Colonic mucosa (tissue), 4 donors: Measurements from ENCODE around the gene ROBO1. TPM values are rescaled to one million over a fixed set of nuclear protein-coding genes. Genes with fewer than 3 reads are reported as not detected.

Source experiments
- DNase-seq: peaks from one replicate; pipeline ENCODE4 v3.0.0-alpha.2; 2020
- H3K27ac ChIP-seq: fragments of 200-600 bp; one replicate; pipeline ENCODE4 v1.8.0; 2021
- H3K27me3 ChIP-seq: fragments of 200-600 bp; one replicate; pipeline ENCODE4 v1.8.0; 2021
- H3K36me3 ChIP-seq: fragments of 200-600 bp; one replicate; pipeline ENCODE4 v1.8.0; 2021
- H3K4me1 ChIP-seq: fragments of 200-600 bp; one replicate; pipeline ENCODE4 v1.8.0; 2021; ENCODE audit warnings: mild to moderate bottlenecking
- H3K4me3 ChIP-seq: fragments of 200-600 bp; one replicate; pipeline ENCODE4 v1.8.0; 2021
- H3K9ac ChIP-seq, 2 donors: one replicate each; pipeline ENCODE4 v1.7.0; 2013; ENCODE audit warnings: control low read depth in 2 of 2, low read depth in 2 of 2, low read length in 2 of 2
- H3K9me3 ChIP-seq: fragments of 200-600 bp; one replicate; pipeline ENCODE4 v1.8.0; 2021
- CTCF ChIP-seq: fragments of 200-600 bp; IDR thresholded peaks from one replicate; pipeline ENCODE4 v1.8.0; 2022; ENCODE audit warnings: antibody characterized with exemption, mild to moderate bottlenecking
- intact Hi-C: fragments of 100-400 bp; cut with DNase I; formaldehyde crosslinking; loops from one replicate; pipeline ENCODE4 v1.14.1; 2022
- total RNA-seq, 2 donors: library from RNA; stranded (reverse); fragmentation: NEBNext Ultra II Directional in 1 of 2; extraction: Animal tissue kit (Norgen Biotek cat#: 25700) in 1 of 2; gene quantifications; one replicate each; pipeline ENCODE4 v1.2.1, GENCODE V29; 2021
- donor health status: healthy.
- donor health status: DM: no; HTN: no; CAD: no.
- donor health status: DM: no; HTN: no; CAD: no.

ROBO1 gene
- total RNA-seq, 2 donors from 2014 or later, result 8.1 to 9.4 TPM

- intact Hi-C loops, result no loop called here
- no peak for TF ChIP-seq CTCF
- Histone ChIP-seq H3K9ac (no peak overlapping the region), H3K4me3 (no peak overlapping the region), H3K27ac (no peak overlapping the region), H3K27me3 (no peaks in the 10 kb centered on the region), H3K36me3 (no peaks in the 10 kb centered on the region), H3K9me3 (no peaks in the 10 kb centered on the region), H3K4me1 (no peaks in the 10 kb centered on the region)
- DNase-seq, result no peak
These were observed 352.4 kb downstream of the ROBO1 start for GRCh38 chr3:79415356-79415755.

DNA sequence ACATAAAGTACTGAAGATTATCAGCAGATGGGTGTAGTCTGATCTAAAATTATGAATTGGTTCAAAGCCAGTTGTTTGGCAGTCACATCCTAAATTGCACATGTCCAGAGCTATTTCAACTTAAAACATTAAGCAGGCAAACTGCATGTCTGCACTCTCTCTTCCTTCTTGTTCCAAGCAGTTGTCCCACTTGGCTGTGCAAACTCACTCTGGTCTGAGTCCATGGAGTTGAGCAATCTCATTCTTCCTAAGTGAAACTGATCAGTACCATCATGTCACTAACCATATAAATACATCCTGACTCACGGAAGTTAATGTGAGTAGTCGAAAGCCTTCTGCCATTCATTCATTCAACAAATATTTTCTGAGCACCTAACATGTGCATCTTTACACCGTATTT lies 353.0 kb downstream of the ROBO1 start:
- no peaks in the 10 kb centered on the region for H3K4me1 ChIP-seq
- no peak for TF ChIP-seq CTCF
- intact Hi-C loops, result no loop called here
- no peak overlapping the region for H3K4me3 ChIP-seq
- peak; percentile 19 for DNase-seq
- H3K9me3 ChIP-seq, result no peaks in the 10 kb centered on the region
- H3K36me3 ChIP-seq, result no peaks in the 10 kb centered on the region
- no peak overlapping the region for H3K9ac ChIP-seq
- H3K27ac ChIP-seq, result no peak overlapping the region
- no peaks in the 10 kb centered on the region for H3K27me3 ChIP-seq

DNA sequence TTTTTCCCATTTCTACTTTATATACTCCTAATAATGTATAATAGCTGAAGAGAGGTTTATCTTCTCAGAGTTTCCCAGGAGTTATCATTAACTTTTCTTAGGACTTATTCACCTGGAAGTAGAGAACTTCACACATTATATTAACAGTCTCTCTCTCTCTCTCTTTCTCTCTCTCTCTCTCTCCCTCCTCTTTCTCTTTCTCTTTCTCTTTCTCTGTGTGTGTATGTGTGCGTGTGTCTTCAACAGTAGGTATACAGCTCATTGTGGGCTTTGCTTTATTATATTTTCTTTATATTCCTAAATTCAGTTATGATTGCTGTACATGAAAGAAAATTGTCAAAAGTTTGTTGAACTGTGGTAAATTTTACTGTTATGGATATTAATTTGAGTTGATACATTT lies 353.8 kb downstream of the ROBO1 start:
- no peak for DNase-seq
- Histone ChIP-seq H3K27ac (no peak overlapping the region), H3K36me3 (no peaks in the 10 kb centered on the region), H3K4me3 (no peak overlapping the region), H3K4me1 (no peaks in the 10 kb centered on the region), H3K9me3 (no peaks in the 10 kb centered on the region), H3K9ac (no peak overlapping the region), H3K27me3 (no peaks in the 10 kb centered on the region)
- intact Hi-C loops, result no loop called here
- TF ChIP-seq CTCF, result no peak

GRCh38 chr3:79412537-79412936 lies 355.3 kb downstream of the ROBO1 start:
- Histone ChIP-seq H3K4me1 (no peaks in the 10 kb centered on the region), H3K4me3 (no peak overlapping the region), H3K27ac (no peak overlapping the region), H3K36me3 (no peaks in the 10 kb centered on the region), H3K27me3 (no peaks in the 10 kb centered on the region), H3K9me3 (no peaks in the 10 kb centered on the region), H3K9ac (no peak overlapping the region)
- no peak for TF ChIP-seq CTCF
- DNase-seq, result no peak
- intact Hi-C loops, result no loop called here

- no peak overlapping the region for H3K27ac ChIP-seq
- H3K4me1 ChIP-seq, result no peaks in the 10 kb centered on the region
- no peaks in the 10 kb centered on the region for H3K27me3 ChIP-seq
- no peak overlapping the region for H3K4me3 ChIP-seq
- no peak overlapping the region for H3K9ac ChIP-seq
- intact Hi-C loops, result no loop called here
- TF ChIP-seq CTCF, result no peak
- no peak for DNase-seq
- no peaks in the 10 kb centered on the region for H3K36me3 ChIP-seq
- H3K9me3 ChIP-seq, result no peaks in the 10 kb centered on the region
These were observed 357.2 kb downstream of the ROBO1 start for GRCh38 chr3:79410617-79411016.

- TF ChIP-seq CTCF, result no peak
- Histone ChIP-seq H3K4me1 (no peaks in the 10 kb centered on the region), H3K27me3 (no peaks in the 10 kb centered on the region), H3K4me3 (no peak overlapping the region), H3K27ac (no peak overlapping the region), H3K9ac (no peak overlapping the region), H3K9me3 (no peaks in the 10 kb centered on the region), H3K36me3 (no peaks in the 10 kb centered on the region)
- intact Hi-C loops, result no loop called here
- DNase-seq, result no peak
These were observed 357.7 kb downstream of the ROBO1 start for GRCh38 chr3:79410136-79410535.
